ENCODE data around the gene MACF1. TPM values are rescaled to one million over a fixed set of nuclear protein-coding genes. Genes with fewer than 3 reads are reported as not detected.

MACF1 gene
- total RNA-seq, 2 donors from 2014 or later = 214 to 251 TPM

DNA sequence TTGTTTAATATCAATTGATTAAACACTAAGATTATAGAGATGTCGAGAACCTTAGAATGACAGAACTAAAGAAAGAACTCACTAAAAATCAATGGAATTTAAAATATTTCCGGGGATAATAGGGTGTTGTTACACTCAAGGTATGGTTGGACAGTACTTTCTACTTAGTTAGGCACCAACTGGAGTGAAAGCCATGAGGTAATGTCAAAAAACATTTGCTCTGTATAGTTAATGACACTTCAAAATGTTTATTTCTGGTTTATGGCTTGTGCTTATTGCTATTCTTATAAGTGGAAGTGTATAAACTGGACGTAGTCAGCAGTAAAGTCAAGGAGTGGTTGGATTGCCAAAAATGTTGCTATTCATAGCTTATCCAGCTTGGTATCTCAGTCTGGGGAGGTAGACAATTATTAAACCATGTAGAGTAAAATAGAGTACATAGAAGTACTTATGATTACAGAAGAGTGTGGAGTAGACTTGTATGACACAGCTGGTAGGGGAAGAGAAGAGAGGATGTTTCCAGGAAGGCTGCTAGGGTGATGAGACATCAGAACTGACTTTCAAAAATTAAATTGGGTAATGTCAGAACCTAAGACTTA, 230.4 kb downstream of the MACF1 start:
- Histone ChIP-seq H3K27ac (ENCODE audit: low read depth, low read length) (no peak overlapping the region), H3K9me3 (ENCODE audit: control insufficient read depth, low read length) (no peaks in the 10 kb centered on the region), H3K27me3 (ENCODE audit: control insufficient read depth, insufficient read depth, low read length, poor library complexity, severe bottlenecking) (no peaks in the 10 kb centered on the region), H3K4me3 (ENCODE audit: low read length) (no peak overlapping the region), H3K4me1 (ENCODE audit: control insufficient read depth, insufficient read depth, low read length) (no peaks in the 10 kb centered on the region), H3K9ac (ENCODE audit: extremely low read depth, low read length, poor library complexity, severe bottlenecking) (no peak overlapping the region), H3K36me3 (ENCODE audit: control insufficient read depth, insufficient read depth, low read length) (peaks cover 94% of the 10 kb centered on the region)
- Mint-ChIP-seq H3K4me1 (no peaks in the 10 kb centered on the region), H3K27me3 (ENCODE audit: insufficient read depth) (no peaks in the 10 kb centered on the region), H3K27ac (no peak overlapping the region), H3K9me3 (no peaks in the 10 kb centered on the region), H3K4me3 (no peak overlapping the region), H3K36me3 (ENCODE audit: low read depth) (peaks cover 81% of the 10 kb centered on the region)
- WGBS, 2 experiments (ENCODE audit: insufficient coverage in 1 of 2, insufficient read length in 1 of 2) = 86 to 89% methylated on average over 1 to 3 of the region's 3 CpGs
- DNase-seq = no peak
- TF ChIP-seq, protein P1, sequence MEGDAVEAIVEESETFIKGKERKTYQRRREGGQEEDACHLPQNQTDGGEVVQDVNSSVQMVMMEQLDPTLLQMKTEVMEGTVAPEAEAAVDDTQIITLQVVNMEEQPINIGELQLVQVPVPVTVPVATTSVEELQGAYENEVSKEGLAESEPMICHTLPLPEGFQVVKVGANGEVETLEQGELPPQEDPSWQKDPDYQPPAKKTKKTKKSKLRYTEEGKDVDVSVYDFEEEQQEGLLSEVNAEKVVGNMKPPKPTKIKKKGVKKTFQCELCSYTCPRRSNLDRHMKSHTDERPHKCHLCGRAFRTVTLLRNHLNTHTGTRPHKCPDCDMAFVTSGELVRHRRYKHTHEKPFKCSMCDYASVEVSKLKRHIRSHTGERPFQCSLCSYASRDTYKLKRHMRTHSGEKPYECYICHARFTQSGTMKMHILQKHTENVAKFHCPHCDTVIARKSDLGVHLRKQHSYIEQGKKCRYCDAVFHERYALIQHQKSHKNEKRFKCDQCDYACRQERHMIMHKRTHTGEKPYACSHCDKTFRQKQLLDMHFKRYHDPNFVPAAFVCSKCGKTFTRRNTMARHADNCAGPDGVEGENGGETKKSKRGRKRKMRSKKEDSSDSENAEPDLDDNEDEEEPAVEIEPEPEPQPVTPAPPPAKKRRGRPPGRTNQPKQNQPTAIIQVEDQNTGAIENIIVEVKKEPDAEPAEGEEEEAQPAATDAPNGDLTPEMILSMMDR (conservative IDR thresholded peaks at IDR 0.05) = no peak

DNA sequence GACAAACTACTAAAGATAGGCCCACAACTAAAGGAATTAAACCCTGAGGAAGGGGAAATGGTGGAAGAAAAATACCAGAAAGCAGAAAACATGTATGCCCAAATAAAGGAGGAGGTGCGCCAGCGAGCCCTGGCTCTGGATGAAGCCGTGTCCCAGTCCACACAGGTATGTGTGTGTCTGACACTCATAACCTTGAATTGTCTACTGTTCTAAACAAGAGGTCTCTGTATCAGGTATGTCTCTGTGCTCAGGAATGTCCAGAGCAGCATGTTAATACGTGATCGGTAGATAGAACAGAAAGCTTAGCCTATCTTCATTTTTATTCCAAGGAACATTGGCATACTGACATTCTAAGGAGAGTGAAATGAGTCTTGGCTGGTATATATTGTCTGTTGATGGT, 231.1 kb downstream of the MACF1 start:
- H3K27me3 Mint-ChIP-seq (ENCODE audit: insufficient read depth) = no peaks in the 10 kb centered on the region

DNA sequence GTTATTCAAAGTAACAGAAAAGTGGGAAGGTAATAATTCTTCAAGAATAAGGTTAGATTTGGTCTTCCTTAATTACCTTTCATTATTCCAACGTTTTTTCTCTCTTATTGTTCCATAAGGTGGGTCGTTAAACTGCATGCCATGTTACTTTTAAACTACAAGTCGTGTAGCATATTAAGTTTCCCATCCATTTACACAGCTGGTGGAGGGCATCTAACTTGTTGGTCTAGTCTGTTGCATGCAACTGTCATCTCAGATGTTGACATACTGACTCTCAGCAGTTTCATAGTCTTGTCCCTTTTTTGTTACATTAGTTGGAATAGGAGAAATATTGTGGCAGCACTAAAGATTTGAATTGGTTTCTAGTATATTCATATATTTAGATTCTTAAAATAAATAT, 232.3 kb downstream of the MACF1 start:
- Histone ChIP-seq H3K9ac (ENCODE audit: extremely low read depth, low read length, poor library complexity, severe bottlenecking) (no peak overlapping the region), H3K9me3 (ENCODE audit: control insufficient read depth, low read length) (no peaks in the 10 kb centered on the region), H3K4me3 (ENCODE audit: low read length) (no peak overlapping the region), H3K27ac (ENCODE audit: low read depth, low read length) (no peak overlapping the region), H3K36me3 (ENCODE audit: control insufficient read depth, insufficient read depth, low read length) (peaks cover 93% of the 10 kb centered on the region), H3K4me1 (ENCODE audit: control insufficient read depth, insufficient read depth, low read length) (no peaks in the 10 kb centered on the region), H3K27me3 (ENCODE audit: control insufficient read depth, insufficient read depth, low read length, poor library complexity, severe bottlenecking) (no peaks in the 10 kb centered on the region)
- WGBS, 2 experiments (ENCODE audit: insufficient coverage in 1 of 2, insufficient read length in 1 of 2) = 89 to 100% methylated on average over 3 of the region's 3 CpGs
- Mint-ChIP-seq H3K36me3 (ENCODE audit: low read depth) (peaks cover 78% of the 10 kb centered on the region), H3K4me1 (peaks cover 6% of the 10 kb centered on the region), H3K9me3 (no peaks in the 10 kb centered on the region), H3K27ac (no peak overlapping the region), H3K27me3 (ENCODE audit: insufficient read depth) (no peaks in the 10 kb centered on the region), H3K4me3 (no peak overlapping the region)
- TF ChIP-seq, protein P1 (conservative IDR thresholded peaks at IDR 0.05) = no peak
- DNase-seq = no peak

More for the DNA sequence above, 231.1 kb downstream of the MACF1 start:
- Histone ChIP-seq H3K36me3 (ENCODE audit: control insufficient read depth, insufficient read depth, low read length) (peaks cover 93% of the 10 kb centered on the region), H3K4me1 (ENCODE audit: control insufficient read depth, insufficient read depth, low read length) (no peaks in the 10 kb centered on the region), H3K9ac (ENCODE audit: extremely low read depth, low read length, poor library complexity, severe bottlenecking) (no peak overlapping the region), H3K27me3 (ENCODE audit: control insufficient read depth, insufficient read depth, low read length, poor library complexity, severe bottlenecking) (no peaks in the 10 kb centered on the region), H3K4me3 (ENCODE audit: low read length) (no peak overlapping the region), H3K9me3 (ENCODE audit: control insufficient read depth, low read length) (no peaks in the 10 kb centered on the region), H3K27ac (ENCODE audit: low read depth, low read length) (no peak overlapping the region)
- 100% methylated on average over 4 to 5 of the region's 5 CpGs for WGBS, 2 experiments (ENCODE audit: insufficient coverage in 1 of 2, insufficient read length in 1 of 2)
- Mint-ChIP-seq H3K4me1 (no peaks in the 10 kb centered on the region), H3K27ac (no peak overlapping the region), H3K4me3 (no peak overlapping the region), H3K9me3 (no peaks in the 10 kb centered on the region), H3K36me3 (ENCODE audit: low read depth) (peaks cover 82% of the 10 kb centered on the region)
- TF ChIP-seq, protein P1 (conservative IDR thresholded peaks at IDR 0.05) = no peak
- DNase-seq = no peak
